ENCODE results near the gene TRIM36.

TRIM36 gene

GRCh38 chr5:115169487-115170133 is at the start of gene TRIM36:
Gene TRIM36, minus strand, starts transcription at chr5:115169908. Its CDS starts 274 bp downstream, at chr5:115169634.
- peak; percentile 84 for DNase-seq (ENCODE audit: low spot score)

GRCh38 chr5:115214541-115214940 is 44.8 kb upstream of the TRIM36 start:
- DNase-seq (ENCODE audit: low spot score): no peak

GRCh38 chr5:115209279-115209678 is 39.6 kb upstream of the TRIM36 start:
- no peak for DNase-seq (ENCODE audit: low spot score)

GRCh38 chr5:115202952-115203351 is 33.2 kb upstream of the TRIM36 start:
- no peak for DNase-seq (ENCODE audit: low spot score)

GRCh38 chr5:115196161-115196560 is 26.5 kb upstream of the TRIM36 start:
- DNase-seq (ENCODE audit: low spot score): no peak

- no peak for DNase-seq (ENCODE audit: low spot score)
These were observed 25.0 kb upstream of the TRIM36 start for GRCh38 chr5:115194676-115195075.

- DNase-seq (ENCODE audit: low spot score): no peak
These were observed 23.6 kb upstream of the TRIM36 start for GRCh38 chr5:115193295-115193694.

GRCh38 chr5:115192098-115192497 is 22.4 kb upstream of the TRIM36 start:
- no peak for DNase-seq (ENCODE audit: low spot score)

- DNase-seq (ENCODE audit: low spot score): no peak
These were observed 21.8 kb upstream of the TRIM36 start for GRCh38 chr5:115191474-115192031.

- DNase-seq (ENCODE audit: low spot score): no peak
These were observed 20.7 kb upstream of the TRIM36 start for GRCh38 chr5:115190388-115190787.

GRCh38 chr5:115189866-115190265 is 20.2 kb upstream of the TRIM36 start:
- DNase-seq (ENCODE audit: low spot score): no peak

- no peak for DNase-seq (ENCODE audit: low spot score)
These were observed 17.1 kb upstream of the TRIM36 start for GRCh38 chr5:115186794-115187193.

GRCh38 chr5:115184770-115185169 is 15.1 kb upstream of the TRIM36 start:
- no peak for DNase-seq (ENCODE audit: low spot score)

GRCh38 chr5:115181757-115182156 is 12.0 kb upstream of the TRIM36 start:
- no peak for DNase-seq (ENCODE audit: low spot score)

- no peak for DNase-seq (ENCODE audit: low spot score)
These were observed 10.5 kb upstream of the TRIM36 start for GRCh38 chr5:115180165-115180709.

GRCh38 chr5:115179394-115180164 is 9.9 kb upstream of the TRIM36 start:
- DNase-seq (ENCODE audit: low spot score): no peak

GRCh38 chr5:115179030-115179393 is 9.3 kb upstream of the TRIM36 start:
- no peak for DNase-seq (ENCODE audit: low spot score)

- DNase-seq (ENCODE audit: low spot score): no peak
These were observed 1.3 kb upstream of the TRIM36 start for GRCh38 chr5:115170929-115171510.

GRCh38 chr5:115170134-115170928 is 623 bp upstream of the TRIM36 start:
- DNase-seq (ENCODE audit: low spot score): no peak

- DNase-seq (ENCODE audit: low spot score): no peak
These were observed 750 bp downstream of the TRIM36 start for GRCh38 chr5:115168829-115169486.

GRCh38 chr5:115166744-115167393 is 2.8 kb downstream of the TRIM36 start:
- DNase-seq (ENCODE audit: low spot score): no peak
